CD4-positive, alpha-beta T cell (primary cell): Measurements from ENCODE around the gene PTPRC. TPM values are rescaled to one million over a fixed set of nuclear protein-coding genes. Genes with fewer than 3 reads are reported as not detected.

Experiments used
- ATAC-seq: fragments of 200-7000 bp; cut with Tn5 transposase; one replicate; pipeline ENCODE4 v1.10.0; 2022; ENCODE audit warnings: mild to moderate bottlenecking; ENCODE audit not compliant: poor library complexity
- CTCF ChIA-PET: fragments of 350-600 bp; sonication (Branson Sonifier 250); formaldehyde crosslinking; loops from one replicate; lab custom pipeline; 2021; ENCODE audit warnings: antibody characterized with exemption, inconsistent platforms; lab: Charles Lee
- POLR2A ChIA-PET: fragments of 350-600 bp; sonication (Branson Sonifier 250); formaldehyde crosslinking; loops from one replicate; lab custom pipeline; 2021; ENCODE audit warnings: antibody characterized with exemption, inconsistent platforms; lab: Charles Lee
- DNase-seq, 14 experiments: peaks; one replicate each; pipeline ENCODE4 v3.0.0-alpha.2; 2013 to 2020; ENCODE audit warnings: mixed read lengths in 2 of 14
- H3K27ac ChIP-seq, 2 donors: one replicate each; pipeline versions ENCODE4 v1.5.1 to v1.7.0; 2013; ENCODE audit warnings: low read length in 2 of 2, low read depth in 1 of 2, mild to moderate bottlenecking in 1 of 2
- H3K27me3 ChIP-seq, 2 experiments: 1 replicate in 1 of 2; 2 replicates in 1 of 2; pipeline versions ENCODE4 v1.6.1 to v1.7.0; 2013; ENCODE audit warnings: low read length in 2 of 2, control low read depth in 1 of 2, mild to moderate bottlenecking in 1 of 2, moderate library complexity in 1 of 2; ENCODE audit not compliant: insufficient read depth in 2 of 2, control insufficient read depth in 1 of 2
- H3K36me3 ChIP-seq: one replicate; pipeline ENCODE4 v1.6.1; 2013; ENCODE audit warnings: low read length, control low read depth; ENCODE audit not compliant: insufficient read depth
- H3K4me1 ChIP-seq: one replicate; pipeline ENCODE4 v1.6.1; 2013; ENCODE audit warnings: low read length, control low read depth; ENCODE audit not compliant: insufficient read depth
- H3K4me3 ChIP-seq: one replicate; pipeline ENCODE4 v1.5.1; 2013; ENCODE audit warnings: mild to moderate bottlenecking, low read length, moderate library complexity
- H3K9me3 ChIP-seq, 2 experiments: 1 replicate in 1 of 2; 2 replicates in 1 of 2; pipeline versions ENCODE4 v1.6.1 to v1.7.0; 2013; ENCODE audit warnings: low read length in 2 of 2, mild to moderate bottlenecking in 2 of 2, control low read depth in 1 of 2, moderate library complexity in 1 of 2; ENCODE audit not compliant: control insufficient read depth in 1 of 2, insufficient read depth in 1 of 2
- H3K27ac Mint-ChIP-seq: one replicate; pipeline ENCODE4 v1.8.0; 2020; ENCODE audit warnings: mixed read lengths
- H3K27me3 Mint-ChIP-seq: one replicate; pipeline ENCODE4 v1.8.0; 2021; ENCODE audit warnings: mixed read lengths
- H3K36me3 Mint-ChIP-seq: one replicate; pipeline ENCODE4 v1.8.0; 2021; ENCODE audit warnings: low read depth, mixed read lengths
- H3K4me1 Mint-ChIP-seq: one replicate; pipeline ENCODE4 v1.8.0; 2021; ENCODE audit warnings: low read depth, mixed read lengths
- H3K4me3 Mint-ChIP-seq: one replicate; pipeline ENCODE4 v1.8.0; 2020; ENCODE audit warnings: mild to moderate bottlenecking, mixed read lengths
- H3K9me3 Mint-ChIP-seq: one replicate; pipeline ENCODE4 v1.8.0; 2020; ENCODE audit warnings: mixed read lengths
- intact Hi-C, 2 experiments: fragments of 100-400 bp; cut with DNase I in 1 of 2; cut with micrococcal nuclease in 1 of 2; formaldehyde crosslinking; loops; one replicate each; pipeline versions ENCODE4 v1.15.1 to v1.9.0; 2023 to 2025; cut with DNase I, micrococcal nuclease
- total RNA-seq, 174 experiments: library from RNA in 2 of 174; stranded (reverse) in 2 of 174; gene quantifications; one replicate each; pipeline ENCODE4 v1.2.3 and lab custom pipeline; 2021 to 2026
- TF ChIP-seq, protein P1 (sequence below): fragments of 200-600 bp; IDR thresholded peaks from one replicate; pipeline ENCODE4 v1.8.0; 2022; ENCODE audit warnings: antibody characterized with exemption, mild to moderate bottlenecking

PTPRC gene
- total RNA-seq, 2 experiments from 2014 or later: 661 to 698 TPM

DNA sequence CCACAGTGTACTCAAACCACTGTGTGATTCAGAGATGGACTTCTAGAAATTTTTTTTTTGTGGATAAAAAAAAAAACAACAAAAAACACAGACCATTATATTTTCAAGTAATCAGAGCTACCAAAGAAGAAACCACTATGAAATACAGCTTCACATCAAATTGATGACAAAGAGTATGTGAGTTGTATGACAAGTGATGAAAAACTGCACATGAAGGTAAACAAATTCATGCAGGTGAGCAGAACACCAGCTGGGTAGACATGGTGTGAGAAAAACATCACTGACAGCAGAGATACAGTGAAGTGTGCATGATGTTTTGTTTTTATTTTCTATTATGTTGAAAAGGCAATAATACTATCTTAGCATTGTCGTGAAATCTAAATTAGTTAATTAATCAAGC lies 8.0 kb upstream of the PTPRC start:
- TF ChIP-seq, protein P1, sequence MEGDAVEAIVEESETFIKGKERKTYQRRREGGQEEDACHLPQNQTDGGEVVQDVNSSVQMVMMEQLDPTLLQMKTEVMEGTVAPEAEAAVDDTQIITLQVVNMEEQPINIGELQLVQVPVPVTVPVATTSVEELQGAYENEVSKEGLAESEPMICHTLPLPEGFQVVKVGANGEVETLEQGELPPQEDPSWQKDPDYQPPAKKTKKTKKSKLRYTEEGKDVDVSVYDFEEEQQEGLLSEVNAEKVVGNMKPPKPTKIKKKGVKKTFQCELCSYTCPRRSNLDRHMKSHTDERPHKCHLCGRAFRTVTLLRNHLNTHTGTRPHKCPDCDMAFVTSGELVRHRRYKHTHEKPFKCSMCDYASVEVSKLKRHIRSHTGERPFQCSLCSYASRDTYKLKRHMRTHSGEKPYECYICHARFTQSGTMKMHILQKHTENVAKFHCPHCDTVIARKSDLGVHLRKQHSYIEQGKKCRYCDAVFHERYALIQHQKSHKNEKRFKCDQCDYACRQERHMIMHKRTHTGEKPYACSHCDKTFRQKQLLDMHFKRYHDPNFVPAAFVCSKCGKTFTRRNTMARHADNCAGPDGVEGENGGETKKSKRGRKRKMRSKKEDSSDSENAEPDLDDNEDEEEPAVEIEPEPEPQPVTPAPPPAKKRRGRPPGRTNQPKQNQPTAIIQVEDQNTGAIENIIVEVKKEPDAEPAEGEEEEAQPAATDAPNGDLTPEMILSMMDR: no peak
- no peak overlapping the region for H3K4me3 ChIP-seq
- no peaks in the 10 kb centered on the region for H3K27me3 ChIP-seq
- intact Hi-C loops: no loop called here
- peaks cover 90% of the 10 kb centered on the region for H3K4me1 Mint-ChIP-seq
- peaks cover 12% of the 10 kb centered on the region for H3K9me3 Mint-ChIP-seq
- H3K27ac Mint-ChIP-seq: peak overlapping the region; percentile 83
- no peaks in the 10 kb centered on the region for H3K9me3 ChIP-seq
- H3K27me3 Mint-ChIP-seq: no peaks in the 10 kb centered on the region
- ATAC-seq (no peak), DNase-seq (no peak)
- H3K4me3 Mint-ChIP-seq: peak overlapping the region; percentile 26
- CTCF ChIA-PET: interaction anchor here (0.8 kb wide), 1 partner anchor 9 kb away, joined by 4 read pairs; the partner anchor contains the start of gene PTPRC
- H3K36me3 Mint-ChIP-seq: no peaks in the 10 kb centered on the region
- POLR2A ChIA-PET: interaction anchor here (0.6 to 2.0 kb wide), 11 partner anchors 9 to 74 kb away, joined by 3 to 10 read pairs (median 4); no protein-coding TSS in a partner anchor
- H3K36me3 ChIP-seq: no peaks in the 10 kb centered on the region
- no peak overlapping the region for H3K27ac ChIP-seq
- peaks cover 53% of the 10 kb centered on the region for H3K4me1 ChIP-seq

DNA sequence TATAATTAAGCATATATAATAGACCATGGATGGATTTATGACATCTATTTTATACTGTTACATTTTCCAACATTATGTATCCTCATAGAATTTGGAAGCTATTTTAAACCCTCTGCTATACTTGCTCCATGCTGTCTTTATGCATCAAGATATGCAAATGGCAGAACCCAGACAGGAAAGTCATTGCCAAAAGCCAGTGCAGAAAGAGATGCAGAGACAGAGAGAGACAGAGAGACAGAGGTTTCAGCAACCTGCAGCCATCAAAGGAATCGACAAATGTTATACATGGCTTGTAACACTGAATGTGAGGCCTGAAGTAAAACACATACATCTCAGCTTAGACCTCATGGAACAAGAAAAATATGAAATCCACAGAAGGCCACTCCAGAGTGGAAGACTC lies 7.5 kb upstream of the PTPRC start:
- H3K4me3 ChIP-seq: no peak overlapping the region
- DNase-seq (no peak), ATAC-seq (no peak)
- TF ChIP-seq, protein P1: no peak
- no peak overlapping the region for H3K27ac ChIP-seq
- intact Hi-C loops: no loop called here
- peaks cover 11% of the 10 kb centered on the region for H3K9me3 Mint-ChIP-seq
- no peaks in the 10 kb centered on the region for H3K36me3 ChIP-seq
- no peaks in the 10 kb centered on the region for H3K27me3 ChIP-seq
- H3K4me3 Mint-ChIP-seq: no peak overlapping the region
- no peaks in the 10 kb centered on the region for H3K27me3 Mint-ChIP-seq
- peaks cover 90% of the 10 kb centered on the region for H3K4me1 Mint-ChIP-seq
- peak overlapping the region; percentile 83 for H3K27ac Mint-ChIP-seq
- CTCF ChIA-PET: interaction anchor here (0.8 kb wide), 1 partner anchor 8 kb away, joined by 4 read pairs; the partner anchor contains the start of gene PTPRC
- H3K9me3 ChIP-seq: no peaks in the 10 kb centered on the region
- POLR2A ChIA-PET: interaction anchor here (1.1 to 2.0 kb wide), 10 partner anchors 9 to 75 kb away, joined by 3 to 10 read pairs (median 4); no protein-coding TSS in a partner anchor
- H3K36me3 Mint-ChIP-seq: no peaks in the 10 kb centered on the region
- peaks cover 53% of the 10 kb centered on the region for H3K4me1 ChIP-seq

DNA sequence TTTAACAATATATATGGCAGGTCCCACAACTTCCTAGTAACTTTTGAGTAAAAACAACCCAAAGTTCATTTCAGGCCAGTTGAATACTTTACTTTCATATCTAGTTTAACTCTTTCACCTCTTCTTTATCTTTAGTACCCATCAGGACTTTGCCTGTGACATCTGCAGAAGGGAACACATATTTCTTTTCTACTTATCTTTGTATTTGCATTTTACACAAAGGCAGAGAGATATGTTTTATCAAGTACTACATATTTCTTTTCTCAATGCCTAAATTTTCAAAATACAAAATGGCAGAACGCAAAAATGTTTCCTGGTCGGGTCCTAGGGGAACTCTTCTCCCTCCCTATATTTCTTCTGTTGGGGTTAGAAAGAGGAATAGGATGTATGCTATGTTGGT lies 6.8 kb upstream of the PTPRC start:
- H3K27ac ChIP-seq: no peak overlapping the region

More for the DNA sequence above, 6.8 kb upstream of the PTPRC start:
- TF ChIP-seq, protein P1: no peak
- DNase-seq (no peak), ATAC-seq (no peak)
- H3K4me1 Mint-ChIP-seq: peaks cover 90% of the 10 kb centered on the region
- no peak overlapping the region for H3K4me3 Mint-ChIP-seq
- H3K27ac Mint-ChIP-seq: peak overlapping the region; percentile 68
- no peaks in the 10 kb centered on the region for H3K36me3 Mint-ChIP-seq
- no peaks in the 10 kb centered on the region for H3K27me3 Mint-ChIP-seq
- CTCF ChIA-PET: no interaction called here
- H3K4me1 ChIP-seq: peaks cover 51% of the 10 kb centered on the region
- POLR2A ChIA-PET: interaction anchor here (1.1 to 2.0 kb wide), 8 partner anchors 8 to 75 kb away, joined by 3 to 10 read pairs (median 4); no protein-coding TSS in a partner anchor
- H3K9me3 ChIP-seq: no peaks in the 10 kb centered on the region
- no peaks in the 10 kb centered on the region for H3K36me3 ChIP-seq
- H3K9me3 Mint-ChIP-seq: peaks cover 5% of the 10 kb centered on the region
- H3K27me3 ChIP-seq: no peaks in the 10 kb centered on the region
- intact Hi-C loops: no loop called here
- H3K4me3 ChIP-seq: no peak overlapping the region
